Upper lobe of left lung (tissue), 6 donors: ENCODE data around the gene SFMBT1. TPM values are rescaled to one million over a fixed set of nuclear protein-coding genes. Genes with fewer than 3 reads are reported as not detected.

ENCODE experiments used
- ATAC-seq, 2 donors: fragments of 200-7000 bp; cut with Tn5 transposase; one replicate each; pipeline ENCODE4 v1.9.1; 2022; ENCODE audit warnings: mild to moderate bottlenecking in 2 of 2, moderate library complexity in 2 of 2; ENCODE audit not compliant: low FRiP score in 2 of 2
- DNase-seq, 2 donors: peaks; one replicate each; pipeline ENCODE4 v3.0.0-alpha.2; 2019 to 2020
- H3K27ac ChIP-seq, 4 donors: fragments of 200-600 bp; sonication (generic); one replicate each; pipeline ENCODE4 v1.5.1; 2016 to 2019
- H3K27me3 ChIP-seq, 4 donors: fragments of 200-600 bp; sonication (generic); one replicate each; pipeline ENCODE4 v1.5.1; 2017 to 2019
- H3K36me3 ChIP-seq, 4 donors: fragments of 200-600 bp; sonication (generic); one replicate each; pipeline ENCODE4 v1.5.1; 2016 to 2019
- H3K4me1 ChIP-seq, 4 donors: fragments of 200-600 bp; sonication (generic); one replicate each; pipeline ENCODE4 v1.5.1; 2018 to 2019
- H3K4me3 ChIP-seq, 4 donors: fragments of 200-600 bp; sonication (generic); one replicate each; pipeline ENCODE4 v1.5.1; 2017 to 2019; ENCODE audit warnings: mild to moderate bottlenecking in 2 of 4, moderate library complexity in 1 of 4
- H3K9me3 ChIP-seq, 4 donors: fragments of 200-600 bp; sonication (generic); one replicate each; pipeline ENCODE4 v1.5.1; 2018 to 2019
- CTCF ChIP-seq, 6 experiments: fragments of 450-650 bp in 4 of 6; fragments of 200-600 bp in 2 of 6; sonication (generic) in 2 of 6; IDR thresholded peaks; one replicate each; pipeline ENCODE4 v1.5.1; 2016 to 2019; ENCODE audit warnings: antibody characterized with exemption in 6 of 6
- EP300 ChIP-seq, 4 donors: sonication (generic); formaldehyde crosslinking; IDR thresholded peaks; one replicate each; pipeline ENCODE4 v1.5.1; 2017; ENCODE audit warnings: antibody characterized with exemption in 4 of 4, control low read depth in 2 of 4
- POLR2A ChIP-seq, 4 donors: fragments of 450-650 bp; IDR thresholded peaks; one replicate each; pipeline ENCODE4 v1.5.1; 2016 to 2017; ENCODE audit warnings: antibody characterized with exemption in 4 of 4, mild to moderate bottlenecking in 2 of 4
- POLR2AphosphoS5 ChIP-seq, 2 donors: sonication (generic); formaldehyde crosslinking; IDR thresholded peaks; one replicate each; pipeline ENCODE4 v1.5.1; 2017; ENCODE audit warnings: antibody characterized with exemption in 2 of 2
- WGBS, 2 donors: methylation state at CpG; one replicate each; pipeline ENCODE4 v1.1.5; 2017 to 2018; 5-methylcytosine and 5-hydroxymethylcytosine counted together
- total RNA-seq, 6 donors: library from RNA; depleted of rRNA in 4 of 6; stranded (reverse); fragments of >200 nt in 4 of 6; gene quantifications; one replicate each; pipeline versions ENCODE4 v1.1.0 to v1.2.1, GENCODE V29; 2016 to 2021
- donor health status: DM: no; HTN: no; CAD: no; lungs with moderate emphysema.
- donor health status: DM: no; HTN: yes; CAD: no; lungs with severe emphysema.

The SFMBT1 gene
- total RNA-seq, result 10 to 100 TPM; 12.8 to 69.9 (median 32.9) TPM

- Histone ChIP-seq H3K27ac (peak within 1 kb of the TSS; percentile 86 to 93 (median 90)), H3K9me3 (no peaks in the 10 kb centered on the region), H3K4me3 (peak within 1 kb of the TSS; percentile 83 to 98 (median 97)), H3K36me3 (no peaks in the 10 kb centered on the region), H3K27me3 (no peaks in the 10 kb centered on the region), H3K4me1 (peaks cover 6 to 28% (median 11%) of the 10 kb centered on the region in 4 donors)
- WGBS, 2 donors, result 0 to 2% methylated on average over 37 to 81 of the region's 117 CpGs
- TF ChIP-seq CTCF (IDR thresholded peaks at IDR 0.05) (peak in 1 of 6 experiments; percentile 6), EP300 (IDR thresholded peaks at IDR 0.05) (no peak), POLR2A (IDR thresholded peaks at IDR 0.05) (peak in 2 of 4 donors; percentile 49 to 52)
- DNase-seq (peak; percentile 61 to 97), ATAC-seq (peak; percentile 64 to 87)
Measured at GRCh38 chr3:53045518-53046170, at the start of gene SFMBT1. TSS of gene SFMBT1 (minus strand) at chr3:53046073. CDS start at chr3:52969128, 76,945 bp downstream.

GRCh38 chr3:53092942-53093341 is 47.1 kb upstream of the SFMBT1 start:
- ATAC-seq, result peak in 1 of 2 donors; percentile 53
- peaks cover 0 to 81% (median 24%) of the 10 kb centered on the region in 4 donors for H3K36me3 ChIP-seq
- H3K4me3 ChIP-seq, result no peak overlapping the region
- H3K4me1 ChIP-seq, result peaks cover 0 to 9% (median 3%) of the 10 kb centered on the region in 4 donors
- WGBS, 2 donors, result 77 to 97% methylated on average over 2 of the region's 2 CpGs
- no peak for DNase-seq
- H3K27me3 ChIP-seq, result no peaks in the 10 kb centered on the region
- TF ChIP-seq POLR2AphosphoS5 (IDR thresholded peaks at IDR 0.05) (no peak), CTCF (IDR thresholded peaks at IDR 0.05) (no peak), POLR2A (IDR thresholded peaks at IDR 0.05) (no peak), EP300 (IDR thresholded peaks at IDR 0.05) (no peak)
- no peak overlapping the region for H3K27ac ChIP-seq
- H3K9me3 ChIP-seq, result no peaks in the 10 kb centered on the region

- DNase-seq (no peak), ATAC-seq (no peak)
- Histone ChIP-seq H3K27ac (no peak overlapping the region), H3K9me3 (no peaks in the 10 kb centered on the region), H3K4me3 (no peak overlapping the region), H3K4me1 (peaks cover 0 to 9% (median 3%) of the 10 kb centered on the region in 4 donors), H3K27me3 (no peaks in the 10 kb centered on the region), H3K36me3 (peaks cover 0 to 83% (median 24%) of the 10 kb centered on the region in 4 donors)
- TF ChIP-seq EP300 (IDR thresholded peaks at IDR 0.05), result no peak
- no peak for TF ChIP-seq POLR2AphosphoS5 (IDR thresholded peaks at IDR 0.05)
- no peak for TF ChIP-seq POLR2A (IDR thresholded peaks at IDR 0.05)
- no peak for TF ChIP-seq CTCF (IDR thresholded peaks at IDR 0.05)
- 92 to 97% methylated on average over 11 of the region's 11 CpGs for WGBS, 2 donors
Measured at GRCh38 chr3:53092216-53092615, 46.3 kb upstream of the SFMBT1 start.

- H3K27ac ChIP-seq, result no peak overlapping the region
- no peaks in the 10 kb centered on the region for H3K27me3 ChIP-seq
- H3K36me3 ChIP-seq, result peaks cover 0 to 82% (median 24%) of the 10 kb centered on the region in 4 donors
- 69 to 73% methylated on average over 5 of the region's 5 CpGs for WGBS, 2 donors
- H3K4me3 ChIP-seq, result no peak overlapping the region
- TF ChIP-seq POLR2AphosphoS5 (IDR thresholded peaks at IDR 0.05), result no peak
- TF ChIP-seq EP300 (IDR thresholded peaks at IDR 0.05), result no peak
- TF ChIP-seq POLR2A (IDR thresholded peaks at IDR 0.05), result no peak
- TF ChIP-seq CTCF (IDR thresholded peaks at IDR 0.05), result no peak
- H3K9me3 ChIP-seq, result no peaks in the 10 kb centered on the region
- peaks cover 0 to 9% (median 3%) of the 10 kb centered on the region in 4 donors for H3K4me1 ChIP-seq
- DNase-seq, result peak in 1 of 2 donors; percentile 44
- no peak for ATAC-seq
Measured at GRCh38 chr3:53091011-53091410, 45.1 kb upstream of the SFMBT1 start.
